ENCODE results near the gene LYPD6.

GRCh38 chr2:149364839-149365238, 34.5 kb downstream of the LYPD6 start:
- TF ChIP-seq CTCF (IDR thresholded peaks at IDR 0.05): no peak
- no peak for TF ChIP-seq POLR2A (IDR thresholded peaks at IDR 0.05)

Measured in body of pancreas (tissue), 4 donors.